IMR-90 (cell line): ENCODE measurements around the gene XPA. TPM values are rescaled to one million over a fixed set of nuclear protein-coding genes. Genes with fewer than 3 reads are reported as not detected.

Experiments
- ATAC-seq: fragments of 200-7000 bp; cut with Tn5 transposase; 2 replicates; pipeline ENCODE4 v1.9.1; 2020; ENCODE audit warnings: low read depth, mild to moderate bottlenecking, moderate library complexity
- BruUV-seq: library from RNA; stranded (reverse); fragments of 400-500 nt; replicated peaks from 2 replicates; lab custom pipeline; 2021; lab: Mats Ljungman, UMichigan
- CTCF ChIA-PET: fragments of 300-600 bp; formaldehyde crosslinking; extraction: SDS; loops from one replicate; lab custom pipeline; 2021; ENCODE audit warnings: antibody characterized with exemption; lab: Yijun Ruan, JAX
- POLR2A ChIA-PET: fragments of 300-600 bp; sonication (Branson Sonifier 250); formaldehyde crosslinking; loops from one replicate; lab custom pipeline; 2022; ENCODE audit warnings: antibody characterized with exemption; ENCODE audit not compliant: unreplicated experiment; lab: Charles Lee
- DNase-seq: peaks from one replicate; pipeline ENCODE4 v3.0.0; 2013
- H2AFZ ChIP-seq: replicated peaks from 2 replicates; pipeline ENCODE3; 2013; ENCODE audit warnings: low read length, mild to moderate bottlenecking; ENCODE audit not compliant: poor library complexity
- H2AK5ac ChIP-seq: 2 replicates; pipeline ENCODE4 v1.6.1; 2013; ENCODE audit warnings: low read depth, low read length, inconsistent platforms
- H2AK9ac ChIP-seq: replicated peaks from 2 replicates; pipeline ENCODE3; 2013; ENCODE audit warnings: mild to moderate bottlenecking, low read depth, low read length, moderate library complexity; ENCODE audit not compliant: poor library complexity
- H2BK120ac ChIP-seq: 2 replicates; pipeline ENCODE4 v1.6.1; 2013; ENCODE audit warnings: low read depth, low read length, inconsistent platforms
- H2BK15ac ChIP-seq: 3 replicates; pipeline ENCODE4 v1.6.1; 2013; ENCODE audit warnings: low read depth, low read length, inconsistent platforms
- H2BK20ac ChIP-seq: 2 replicates; pipeline ENCODE4 v1.6.1; 2013; ENCODE audit warnings: low read depth, mild to moderate bottlenecking, inconsistent platforms, low read length, moderate library complexity
- H2BK5ac ChIP-seq: 2 replicates; pipeline ENCODE4 v1.6.1; 2013; ENCODE audit warnings: mild to moderate bottlenecking, low read depth, low read length, inconsistent platforms; ENCODE audit not compliant: poor library complexity, severe bottlenecking
- H3K14ac ChIP-seq: replicated peaks from 2 replicates; pipeline ENCODE4 v1.6.1; 2013; ENCODE audit warnings: low read depth, low read length, inconsistent platforms
- H3K18ac ChIP-seq: 2 replicates; pipeline ENCODE4 v1.6.1; 2013; ENCODE audit warnings: low read depth, low read length, control low read depth
- H3K23ac ChIP-seq: 2 replicates; pipeline ENCODE4 v1.6.1; 2013; ENCODE audit warnings: low read depth, low read length, inconsistent platforms
- H3K27ac ChIP-seq: 2 replicates; pipeline ENCODE4 v1.5.1; 2013; ENCODE audit warnings: mild to moderate bottlenecking, control low read depth, low read length; ENCODE audit not compliant: insufficient read depth
- H3K27me3 ChIP-seq: 2 replicates; pipeline ENCODE4 v1.6.1; 2013; ENCODE audit warnings: low read length; ENCODE audit not compliant: control insufficient read depth, insufficient read depth
- H3K36me3 ChIP-seq: 2 replicates; pipeline ENCODE4 v1.6.1; 2013; ENCODE audit warnings: low read length, mixed read lengths; ENCODE audit not compliant: control insufficient read depth, insufficient read depth
- H3K4ac ChIP-seq: 2 replicates; pipeline ENCODE4 v1.6.1; 2013; ENCODE audit warnings: low read depth, low read length, inconsistent platforms
- H3K4me1 ChIP-seq: 2 replicates; pipeline ENCODE4 v1.6.1; 2013; ENCODE audit warnings: low read length, mixed read lengths; ENCODE audit not compliant: control insufficient read depth, insufficient read depth
- H3K4me2 ChIP-seq: 2 replicates; pipeline ENCODE4 v1.6.1; 2013; ENCODE audit warnings: low read depth, mild to moderate bottlenecking, control low read depth, low read length, moderate library complexity
- H3K4me3 ChIP-seq: 2 replicates; pipeline ENCODE4 v1.5.1; 2013; ENCODE audit warnings: low read depth, mild to moderate bottlenecking, control low read depth, low read length, moderate library complexity; ENCODE audit not compliant: insufficient read depth
- H3K56ac ChIP-seq: 2 replicates; pipeline ENCODE4 v1.6.1; 2013; ENCODE audit warnings: low read length, inconsistent platforms; ENCODE audit not compliant: insufficient read depth; ENCODE audit errors: extremely low read depth
- H3K79me1 ChIP-seq, 2 experiments: 2 replicates each; pipeline ENCODE4 v1.6.1; 2013; ENCODE audit warnings: low read length in 2 of 2, inconsistent platforms in 1 of 2, low read depth in 1 of 2
- H3K9ac ChIP-seq: 2 replicates; pipeline ENCODE4 v1.6.1; 2013; ENCODE audit warnings: low read depth, low read length, control low read depth
- H3K9me1 ChIP-seq: 2 replicates; pipeline ENCODE4 v1.6.1; 2013; ENCODE audit warnings: low read length, inconsistent platforms; ENCODE audit not compliant: insufficient read depth
- H3K9me3 ChIP-seq: 2 replicates; pipeline ENCODE4 v1.6.1; 2013; ENCODE audit warnings: low read length; ENCODE audit not compliant: control insufficient read depth, insufficient read depth
- H4K20me1 ChIP-seq: 2 replicates; pipeline ENCODE4 v1.6.1; 2013; ENCODE audit warnings: low read length, inconsistent platforms; ENCODE audit not compliant: insufficient read depth
- H4K5ac ChIP-seq: 2 replicates; pipeline ENCODE4 v1.6.1; 2013; ENCODE audit warnings: mild to moderate bottlenecking, low read depth, low read length, control low read depth
- H4K8ac ChIP-seq, 2 experiments: 2 replicates each; pipeline ENCODE4 v1.6.1; 2013; ENCODE audit warnings: low read depth in 2 of 2, low read length in 2 of 2, control low read depth in 1 of 2, inconsistent platforms in 1 of 2
- H4K91ac ChIP-seq: 2 replicates; pipeline ENCODE4 v1.6.1; 2013; ENCODE audit warnings: low read depth, low read length, inconsistent platforms; ENCODE audit not compliant: insufficient read depth
- BHLHE40 ChIP-seq: fragments of 150-350 bp; IDR thresholded peaks from 2 replicates; pipeline ENCODE4 v1.6.1; 2016; ENCODE audit warnings: mild to moderate bottlenecking, low read depth, low read length
- CEBPB ChIP-seq: IDR thresholded peaks from 2 replicates; pipeline ENCODE4 v1.6.1; 2012; ENCODE audit warnings: low read depth, low read length, improper control_type of control experiment
- CHD1 ChIP-seq: IDR thresholded peaks from 2 replicates; pipeline ENCODE4 v1.6.1; 2012; ENCODE audit warnings: low read depth, low read length, improper control_type of control experiment
- CTCF ChIP-seq: conservative IDR thresholded peaks from 2 replicates; pipeline ENCODE4 v1.5.1; 2012; ENCODE audit warnings: mild to moderate bottlenecking, low read depth, low read length, improper control_type of control experiment
- ELK1 ChIP-seq: fragments of 150-350 bp; IDR thresholded peaks from 2 replicates; pipeline ENCODE4 v1.6.1; 2016; ENCODE audit warnings: low read depth, mild to moderate bottlenecking, low read length, moderate library complexity, borderline replicate concordance
- FOS ChIP-seq: fragments of 150-350 bp; IDR thresholded peaks from 2 replicates; pipeline ENCODE4 v1.6.1; 2016; ENCODE audit warnings: low read depth, low read length
- MAFK ChIP-seq: IDR thresholded peaks from 2 replicates; pipeline ENCODE4 v1.6.1; 2012; ENCODE audit warnings: low read depth, low read length, improper control_type of control experiment
- MAZ ChIP-seq: IDR thresholded peaks from 2 replicates; pipeline ENCODE4 v1.6.1; 2012; ENCODE audit warnings: low read depth, mild to moderate bottlenecking, low read length, improper control_type of control experiment, moderate library complexity, borderline replicate concordance
- MXI1 ChIP-seq: IDR thresholded peaks from 2 replicates; pipeline ENCODE4 v1.6.1; 2012; ENCODE audit warnings: low read depth, mild to moderate bottlenecking, low read length, moderate library complexity, borderline replicate concordance
- NFE2L2 ChIP-seq: fragments of 150-350 bp; IDR thresholded peaks from 2 replicates; pipeline ENCODE4 v1.6.1; 2016; ENCODE audit warnings: low read depth, mild to moderate bottlenecking, low read length
- POLR2A ChIP-seq: IDR thresholded peaks from 2 replicates; pipeline ENCODE4 v1.6.1; 2012; ENCODE audit warnings: mild to moderate bottlenecking, low read depth, low read length
- RAD21 ChIP-seq: IDR thresholded peaks from 2 replicates; pipeline ENCODE4 v1.6.1; 2012; ENCODE audit warnings: low read length, improper control_type of control experiment
- RCOR1 ChIP-seq: IDR thresholded peaks from 2 replicates; pipeline ENCODE4 v1.6.1; 2012; ENCODE audit warnings: mild to moderate bottlenecking, low read length, improper control_type of control experiment; ENCODE audit not compliant: insufficient replicate concordance
- RFX5 ChIP-seq: IDR thresholded peaks from 2 replicates; pipeline ENCODE4 v1.8.0; 2012; ENCODE audit warnings: low read depth, mild to moderate bottlenecking, low read length, moderate library complexity
- USF2 ChIP-seq: fragments of 150-350 bp; IDR thresholded peaks from 2 replicates; pipeline ENCODE4 v1.6.1; 2017; ENCODE audit warnings: mild to moderate bottlenecking, antibody characterized with exemption, low read length, low read depth
- dilution Hi-C: fragments of 300-500 bp; cut with HindIII; formaldehyde crosslinking; loops from one replicate; pipeline ENCODE4 v1.14.3; 2018; ENCODE audit warnings: low sequenced_read_pairs; ENCODE audit not compliant: unreplicated experiment
- in situ Hi-C: fragments of 300-500 bp; cut with MboI; formaldehyde crosslinking; loops from 3 replicates; pipeline ENCODE4 v1.14.3; 2019; ENCODE audit warnings: low sequenced_read_pairs, inconsistent platforms, mixed read lengths
- intact Hi-C: fragments of 100-400 bp; cut with micrococcal nuclease; formaldehyde crosslinking; loops from 2 replicates; pipeline ENCODE4 v1.10.0; 2022
- polyA plus RNA-seq, 3 experiments: library from polyadenylated mRNA; depleted of rRNA; stranded (reverse); fragments of >200 nt; gene quantifications; 2 replicates each; pipeline ENCODE4 v1.2.3, GENCODE V29; 2012; ENCODE audit warnings: low replicate concordance in 1 of 3
- total RNA-seq: library from RNA; depleted of rRNA; stranded (reverse); fragments of >200 nt; gene quantifications from 2 replicates; pipeline ENCODE4 v1.2.3, GENCODE V29; 2012

XPA gene
- total and polyA plus RNA-seq, 2 of the 4 experiments (the other 2 are of a cell fraction) = 1.4 to 2.2 TPM

- Histone ChIP-seq H3K9me1 (peaks cover 3% of the 10 kb centered on the region; the same call in 1 of the 2 replicates), H3K36me3 (peaks cover 24% of the 10 kb centered on the region), H3K4me2 (no peak overlapping the region), H3K9me3 (no peaks in the 10 kb centered on the region), H3K56ac (no peak overlapping the region), H2BK20ac (no peak overlapping the region), H2BK120ac (no peak overlapping the region), H3K4me1 (no peaks in the 10 kb centered on the region), H2AK5ac (no peak overlapping the region), H3K4ac (no peak overlapping the region), H2AK9ac (no peak overlapping the region), H3K9ac (no peak overlapping the region), H4K20me1 (peaks cover 1% of the 10 kb centered on the region; the same call in 1 of the 2 replicates), H4K5ac (no peak overlapping the region), H4K91ac (no peak overlapping the region), H4K8ac (no peak overlapping the region), H3K27me3 (no peaks in the 10 kb centered on the region), H2AFZ (no peak overlapping the region), H3K18ac (no peak overlapping the region), H3K79me1 (peaks cover 13 to 27% of the 10 kb centered on the region in 2 experiments), H2BK5ac (no peak overlapping the region), H3K4me3 (no peak overlapping the region), H3K23ac (no peak overlapping the region), H3K27ac (no peak overlapping the region), H2BK15ac (no peak overlapping the region), H3K14ac (no peak overlapping the region)
- dilution Hi-C loops = no loop called here
- no peak for ATAC-seq
- CTCF ChIA-PET = interaction anchor here (0.7 to 1.8 kb wide), 2 partner anchors 10 to 47 kb away, joined by 3 to 6 read pairs; no protein-coding TSS in a partner anchor
- BruUV-seq = no TSS peak
- no peak for DNase-seq
- POLR2A ChIA-PET = interaction anchor here (0.7 kb wide), 1 partner anchor 12 kb away, joined by 4 read pairs; the partner anchor contains the start of genes NCBP1 and TSTD2
- in situ Hi-C loops = no loop called here
- TF ChIP-seq BHLHE40 = no peak
- no peak for TF ChIP-seq NFE2L2
- TF ChIP-seq POLR2A = no peak
- no peak for TF ChIP-seq USF2
- TF ChIP-seq RFX5 = no peak
- TF ChIP-seq CTCF = no peak
- TF ChIP-seq CEBPB = no peak
- no peak for TF ChIP-seq RCOR1
- no peak for TF ChIP-seq RAD21
- TF ChIP-seq MAFK = no peak
- no peak for TF ChIP-seq MXI1
- TF ChIP-seq ELK1 = no peak
- no peak for TF ChIP-seq MAZ
- no peak for TF ChIP-seq FOS
- no peak for TF ChIP-seq CHD1
- intact Hi-C loops = no loop called here
Measured at GRCh38 chr9:97645720-97646119, 51.4 kb downstream of the XPA start.
